HepG2 (cell line): ENCODE results near the gene CTNNA2.

ENCODE experiments used
- FOXJ3 ChIP-seq: sonication (generic); formaldehyde crosslinking; IDR thresholded peaks from 2 replicates; pipeline ENCODE4 v1.4.0; 2020; ENCODE audit warnings: missing genetic modification reagents, mild to moderate bottlenecking, borderline replicate concordance
- GPN1 ChIP-seq: sonication (generic); formaldehyde crosslinking; IDR thresholded peaks from 2 replicates; pipeline ENCODE4 v1.5.1; 2020; ENCODE audit warnings: missing genetic modification reagents, borderline replicate concordance
- NFYB ChIP-seq: sonication (generic); formaldehyde crosslinking; IDR thresholded peaks from 2 replicates; pipeline ENCODE4 v1.4.0; 2020; ENCODE audit warnings: missing genetic modification reagents
- ZNF24 ChIP-seq: fragments of 450-650 bp; IDR thresholded peaks from 2 replicates; pipeline ENCODE4 v1.6.1; 2017; ENCODE audit warnings: antibody characterized with exemption, mild to moderate bottlenecking

GRCh38 chr2:80525152-80525551 is 1012.3 kb downstream of the CTNNA2 start:
- no peak for TF ChIP-seq GPN1 (CRISPR knock-in tag)
- no peak for TF ChIP-seq NFYB (CRISPR knock-in tag)
- no peak for TF ChIP-seq ZNF24
- no peak for TF ChIP-seq FOXJ3 (CRISPR knock-in tag)
